H9 (cell line): ENCODE data around the gene PRR12. TPM values are rescaled to one million over a fixed set of nuclear protein-coding genes. Genes with fewer than 3 reads are reported as not detected.
"Not testable (repeated sequence)": the region's sequence is repeated elsewhere in the genome, so short reads cannot be mapped to it uniquely, and the experiment has no call there.

Experiments
- DNase-seq: peaks from one replicate; pipeline ENCODE4 v3.0.0-alpha.2; 2017
- H2AFZ ChIP-seq: one replicate; pipeline ENCODE4 v1.6.1; 2013; ENCODE audit warnings: mild to moderate bottlenecking, low read length, control low read depth, moderate library complexity
- H2AK5ac ChIP-seq: 2 replicates; pipeline ENCODE4 v1.6.1; 2013; ENCODE audit warnings: low read length, control low read depth, mixed read lengths; ENCODE audit not compliant: insufficient read length
- H2BK120ac ChIP-seq: one replicate; pipeline ENCODE4 v1.6.1; 2013; ENCODE audit warnings: low read depth, mild to moderate bottlenecking, low read length, control low read depth, inconsistent platforms; ENCODE audit not compliant: poor library complexity, severe bottlenecking
- H2BK12ac ChIP-seq: 2 replicates; pipeline ENCODE4 v1.6.1; 2013; ENCODE audit warnings: low read length, control low read depth, mixed read lengths, low read depth; ENCODE audit not compliant: insufficient read length
- H2BK15ac ChIP-seq: 2 replicates; pipeline ENCODE4 v1.6.1; 2013; ENCODE audit warnings: low read depth, low read length, control low read depth
- H2BK20ac ChIP-seq: one replicate; pipeline ENCODE4 v1.6.1; 2013; ENCODE audit warnings: low read depth, mild to moderate bottlenecking, low read length, control low read depth, inconsistent platforms; ENCODE audit not compliant: poor library complexity, severe bottlenecking
- H2BK5ac ChIP-seq: 2 replicates; pipeline ENCODE4 v1.6.1; 2013; ENCODE audit warnings: low read length, control low read depth, mixed read lengths; ENCODE audit not compliant: insufficient read length
- H3K14ac ChIP-seq: 2 replicates; pipeline ENCODE4 v1.6.1; 2013; ENCODE audit warnings: low read length, control low read depth; ENCODE audit not compliant: insufficient read depth
- H3K18ac ChIP-seq: 2 replicates; pipeline ENCODE4 v1.6.1; 2013; ENCODE audit warnings: low read depth, mild to moderate bottlenecking, mixed read lengths, low read length, control low read depth; ENCODE audit not compliant: insufficient read length
- H3K23ac ChIP-seq: 2 replicates; pipeline ENCODE4 v1.6.1; 2013; ENCODE audit warnings: low read length, control low read depth, mixed read lengths, low read depth; ENCODE audit not compliant: insufficient read length
- H3K23me2 ChIP-seq: 2 replicates; pipeline ENCODE4 v1.6.1; 2013; ENCODE audit warnings: low read depth, mild to moderate bottlenecking, mixed read lengths, low read length, control low read depth; ENCODE audit not compliant: insufficient read length, poor library complexity, severe bottlenecking
- H3K27ac ChIP-seq: 2 replicates; pipeline ENCODE4 v1.5.1; 2013; ENCODE audit warnings: low read length, control low read depth, mixed read lengths, low read depth; ENCODE audit not compliant: insufficient read length
- H3K27me3 ChIP-seq: 2 replicates; pipeline ENCODE4 v1.6.1; 2013; ENCODE audit warnings: low read length, control low read depth, inconsistent platforms; ENCODE audit not compliant: insufficient read depth
- H3K4ac ChIP-seq: 2 replicates; pipeline ENCODE4 v1.6.1; 2013; ENCODE audit warnings: low read depth, mild to moderate bottlenecking, control low read depth, inconsistent platforms, low read length, moderate library complexity
- H3K4me1 ChIP-seq: 2 replicates; pipeline ENCODE4 v1.6.1; 2013; ENCODE audit warnings: low read length, control low read depth, inconsistent platforms; ENCODE audit not compliant: insufficient read depth
- H3K4me2 ChIP-seq: 2 replicates; pipeline ENCODE4 v1.6.1; 2013; ENCODE audit warnings: low read length, control low read depth, mixed read lengths; ENCODE audit not compliant: insufficient read length, insufficient read depth
- H3K56ac ChIP-seq: 2 replicates; pipeline ENCODE4 v1.6.1; 2013; ENCODE audit warnings: low read depth, mild to moderate bottlenecking, mixed read lengths, low read length, control low read depth; ENCODE audit not compliant: insufficient read length
- H3K79me1 ChIP-seq: 2 replicates; pipeline ENCODE4 v1.6.1; 2013; ENCODE audit warnings: low read depth, mild to moderate bottlenecking, moderate library complexity, low read length, control low read depth, inconsistent platforms; ENCODE audit not compliant: insufficient read depth, poor library complexity, severe bottlenecking
- H3K79me2 ChIP-seq: 2 replicates; pipeline ENCODE4 v1.6.1; 2013; ENCODE audit warnings: low read length, control low read depth, inconsistent platforms; ENCODE audit not compliant: insufficient read depth
- H3K9ac ChIP-seq: 2 replicates; pipeline ENCODE4 v1.6.1; 2013; ENCODE audit warnings: low read length, control low read depth, mixed read lengths; ENCODE audit not compliant: insufficient read length; ENCODE audit errors: extremely low read depth
- H3K9me3 ChIP-seq: one replicate; pipeline ENCODE4 v1.6.1; 2013; ENCODE audit warnings: low read depth, low read length, inconsistent platforms; ENCODE audit not compliant: control insufficient read depth
- H3T11ph ChIP-seq: one replicate; pipeline ENCODE4 v1.6.1; 2013; ENCODE audit warnings: mild to moderate bottlenecking, low read length, control low read depth, inconsistent platforms
- H4K20me1 ChIP-seq: one replicate; pipeline ENCODE4 v1.6.1; 2013; ENCODE audit not compliant: control insufficient read depth, insufficient read length, insufficient read depth
- H4K5ac ChIP-seq: 2 replicates; pipeline ENCODE4 v1.6.1; 2013; ENCODE audit warnings: low read depth, mild to moderate bottlenecking, mixed read lengths, low read length, control low read depth; ENCODE audit not compliant: insufficient read length
- H4K8ac ChIP-seq: replicated peaks from 2 replicates; pipeline ENCODE4 v1.6.1; 2013; ENCODE audit warnings: low read length, control low read depth, mixed read lengths, low read depth; ENCODE audit not compliant: insufficient read length
- H4K91ac ChIP-seq: 2 replicates; pipeline ENCODE4 v1.6.1; 2013; ENCODE audit warnings: low read depth, mild to moderate bottlenecking, moderate library complexity, mixed read lengths, low read length, control low read depth; ENCODE audit not compliant: insufficient read length
- H3K27ac Mint-ChIP-seq, 3 experiments: 2 replicates in 2 of 3; 3 replicates in 1 of 3; pipeline ENCODE4 v1.8.0; 2020 to 2021; ENCODE audit warnings: mixed read lengths in 3 of 3, mild to moderate bottlenecking in 1 of 3, moderate library complexity in 1 of 3
- H3K27me3 Mint-ChIP-seq: 2 replicates; pipeline ENCODE4 v1.8.0; 2021; ENCODE audit warnings: low read depth, mild to moderate bottlenecking, moderate library complexity, mixed read lengths
- H3K36me3 Mint-ChIP-seq, 3 experiments: 2 replicates in 2 of 3; 3 replicates in 1 of 3; pipeline ENCODE4 v1.8.0; 2020 to 2021; ENCODE audit warnings: low read depth in 3 of 3, mixed read lengths in 3 of 3; ENCODE audit not compliant: insufficient read depth in 1 of 3
- H3K4me1 Mint-ChIP-seq, 2 experiments: 2 replicates each; pipeline ENCODE4 v1.8.0; 2020; ENCODE audit warnings: mixed read lengths in 2 of 2
- H3K4me3 Mint-ChIP-seq, 2 experiments: 2 replicates in 1 of 2; 3 replicates in 1 of 2; pipeline ENCODE4 v1.8.0; 2020 to 2021; ENCODE audit warnings: mild to moderate bottlenecking in 2 of 2, mixed read lengths in 2 of 2, moderate library complexity in 1 of 2
- H3K9me3 Mint-ChIP-seq, 2 experiments: 2 replicates in 1 of 2; 3 replicates in 1 of 2; pipeline ENCODE4 v1.8.0; 2020; ENCODE audit warnings: mild to moderate bottlenecking in 2 of 2, mixed read lengths in 2 of 2, moderate library complexity in 1 of 2
- CTCF ChIP-seq: fragments of 200-600 bp; sonication (generic); conservative IDR thresholded peaks from 3 replicates; pipeline ENCODE4 v1.8.0; 2021; ENCODE audit warnings: antibody characterized with exemption, mild to moderate bottlenecking
- WGBS: extraction: QIAGEN DNeasy Blood & Tissue Kit; methylation state at CpG from one replicate; pipeline ENCODE4 v1.1.7; 2013; ENCODE audit warnings: missing lambda C conversion rate, low lambda C conversion rate, mixed read lengths; ENCODE audit not compliant: insufficient read length; ENCODE audit errors: extremely low coverage; 5-methylcytosine and 5-hydroxymethylcytosine counted together
- total RNA-seq: library from RNA; stranded (reverse); gene quantifications from 2 replicates; pipeline ENCODE4 v1.2.1, GENCODE V29; 2021

The PRR12 gene
- total RNA-seq, 1 experiment from 2014 or later = 65.9 TPM

DNA sequence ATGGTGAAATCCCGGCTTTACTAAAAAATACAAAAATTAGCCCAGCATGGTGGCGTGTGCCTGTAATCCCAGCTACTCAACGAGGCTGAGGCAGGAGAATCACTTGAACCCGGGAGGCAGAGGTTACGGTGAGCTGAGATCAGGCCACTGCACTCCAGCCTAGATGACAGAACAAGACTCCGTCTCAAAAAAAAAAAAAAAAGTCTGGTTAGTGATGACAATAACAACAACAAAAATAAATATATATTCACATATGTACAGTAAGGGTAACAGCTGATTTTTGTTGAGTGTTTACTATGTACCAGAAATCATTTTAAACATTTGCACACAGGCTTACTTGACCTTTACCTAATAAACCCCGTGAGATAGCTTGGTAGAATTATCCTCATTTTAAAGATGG is 26.0 kb downstream of the PRR12 start:
- H3K27ac Mint-ChIP-seq = no peak overlapping the region
- Histone ChIP-seq H2BK5ac (no peak overlapping the region), H3T11ph (no peak overlapping the region), H3K23me2 (no peaks in the 10 kb centered on the region), H3K9ac (no peak overlapping the region), H3K27ac (no peak overlapping the region), H3K4me1 (no peaks in the 10 kb centered on the region), H2AK5ac (no peak overlapping the region), H4K5ac (no peak overlapping the region), H2BK15ac (no peak overlapping the region), H2BK20ac (no peak overlapping the region), H4K91ac (no peak overlapping the region), H3K79me1 (no peaks in the 10 kb centered on the region), H3K18ac (no peak overlapping the region), H3K23ac (no peak overlapping the region), H2BK120ac (no peak overlapping the region), H3K79me2 (no peaks in the 10 kb centered on the region; the same call in 1 of the 2 replicates), H3K4ac (no peak overlapping the region), H3K14ac (no peak overlapping the region), H3K27me3 (no peaks in the 10 kb centered on the region), H2AFZ (no peak overlapping the region), H2BK12ac (no peak overlapping the region), H4K8ac (no peak overlapping the region), H3K4me2 (no peak overlapping the region), H4K20me1 (no peaks in the 10 kb centered on the region), H3K9me3 (no peaks in the 10 kb centered on the region), H3K56ac (no peak overlapping the region)
- no CpG with 5 or more reads among the region's 7 CpGs for WGBS
- H3K9me3 Mint-ChIP-seq = no peaks in the 10 kb centered on the region
- DNase-seq = no peak
- no peaks in the 10 kb centered on the region; the same call in 1 of the 2 replicates for H3K27me3 Mint-ChIP-seq
- H3K4me1 Mint-ChIP-seq = peaks cover 0 to 2% of the 10 kb centered on the region in 2 experiments; a peak in 1 of 4 replicates
- peaks cover 56 to 80% (median 76%) of the 10 kb centered on the region in 3 experiments for H3K36me3 Mint-ChIP-seq
- H3K4me3 Mint-ChIP-seq = no peak overlapping the region
- TF ChIP-seq CTCF = no peak

DNA sequence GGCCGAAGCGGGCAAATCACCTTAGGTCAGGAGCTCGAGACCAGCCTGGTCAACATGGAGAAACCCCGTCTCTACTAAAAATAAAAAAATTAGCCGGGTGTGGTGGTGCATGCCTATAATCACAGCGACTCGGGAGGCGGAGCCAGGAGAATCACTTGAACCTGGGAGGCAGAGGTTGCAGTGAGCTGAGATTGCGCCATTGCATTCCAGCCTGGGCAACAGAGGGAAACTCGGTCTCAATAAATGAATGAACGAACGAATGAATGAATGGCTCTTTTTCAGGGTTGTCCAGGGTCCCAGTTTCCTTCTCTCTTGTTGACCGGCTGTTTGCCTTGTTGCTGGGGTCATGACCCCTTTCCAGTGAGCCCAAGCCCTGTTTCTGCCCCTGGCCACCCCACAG is 26.9 kb downstream of the PRR12 start:
- H3K9me3 Mint-ChIP-seq, H3K23me2 ChIP-seq, H4K5ac ChIP-seq, H3K4me2 ChIP-seq, H2BK120ac ChIP-seq, H3K4me1 Mint-ChIP-seq, H3K27me3 ChIP-seq, H3K79me1 ChIP-seq, H3K14ac ChIP-seq, H4K8ac ChIP-seq, H3K4me3 Mint-ChIP-seq, H3K27ac ChIP-seq, H3K56ac ChIP-seq, H4K91ac ChIP-seq, H2AFZ ChIP-seq, H3K23ac ChIP-seq, H3K18ac ChIP-seq, DNase-seq, H2BK15ac ChIP-seq, H3T11ph ChIP-seq, H3K4ac ChIP-seq, H3K79me2 ChIP-seq, H2BK20ac ChIP-seq, H3K9me3 ChIP-seq, H3K27me3 Mint-ChIP-seq, H2BK12ac ChIP-seq, H3K9ac ChIP-seq, H4K20me1 ChIP-seq, H2BK5ac ChIP-seq, H3K4me1 ChIP-seq, H2AK5ac ChIP-seq: not testable (repeated sequence)
- peaks cover 59 to 82% (median 75%) of the 10 kb centered on the region in 3 experiments for H3K36me3 Mint-ChIP-seq
- H3K27ac Mint-ChIP-seq = peak overlapping the region in 2 of 3 experiments; percentile 18 to 46; a peak in 2 of 7 replicates
- no CpG with 5 or more reads among the region's 13 CpGs for WGBS
